ENCODE results near the gene ALG11.

The ALG11 gene

DNA sequence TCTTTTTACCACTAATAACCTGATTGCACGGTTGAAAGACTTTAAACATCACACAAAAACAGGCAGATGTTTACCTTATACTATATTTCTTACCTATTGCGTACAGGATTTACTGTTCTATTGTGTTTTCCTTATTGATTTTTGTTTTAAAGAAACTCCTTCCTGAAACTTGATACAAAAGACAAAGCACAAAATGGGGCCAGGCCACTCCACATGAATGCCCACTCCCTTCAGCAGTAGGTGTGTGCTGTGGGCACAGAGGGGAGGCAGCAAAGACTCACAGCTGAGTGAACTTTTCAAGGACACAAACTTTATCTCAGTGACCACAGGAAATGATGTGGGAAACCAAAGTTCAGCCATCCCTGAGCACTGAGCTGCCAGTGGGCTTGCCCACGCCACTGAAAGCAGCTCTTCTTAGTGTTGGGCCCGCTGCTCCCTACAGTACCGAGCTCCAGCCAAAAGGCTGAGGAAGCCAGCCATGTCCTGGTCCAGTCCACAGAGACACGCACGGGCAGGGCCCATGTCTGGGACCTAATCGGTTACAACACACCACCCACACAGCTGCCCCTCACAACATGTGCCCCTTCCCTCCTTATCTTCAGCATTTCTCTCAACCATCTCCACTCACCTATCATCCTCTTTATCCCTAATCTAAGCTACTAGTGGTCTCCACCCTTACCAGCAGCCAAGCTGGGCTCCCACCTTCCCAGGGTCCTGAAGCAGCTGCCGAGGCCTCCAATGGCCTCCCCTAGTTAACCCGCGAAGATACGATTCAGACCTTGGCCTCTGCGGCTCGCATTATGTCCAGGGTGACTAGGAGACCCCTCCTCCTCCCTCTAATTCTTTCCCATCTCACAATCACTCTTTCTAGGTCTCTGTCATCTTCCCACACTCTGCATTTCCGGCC is 40.4 kb upstream of the ALG11 start:
- Histone ChIP-seq H3K27me3 (replicated peaks) (no peaks in the 10 kb centered on the region), H3K27ac (no peak overlapping the region), H3K4me3 (ENCODE audit: low read depth, low read length) (no peak overlapping the region), H3K36me3 (replicated peaks) (no peaks in the 10 kb centered on the region)
- in situ Hi-C loops (cut with HindIII; ENCODE audit: low pct_ligation_motif_present, low sequenced_read_pairs), result no loop called here
- TF ChIP-seq, protein P1, sequence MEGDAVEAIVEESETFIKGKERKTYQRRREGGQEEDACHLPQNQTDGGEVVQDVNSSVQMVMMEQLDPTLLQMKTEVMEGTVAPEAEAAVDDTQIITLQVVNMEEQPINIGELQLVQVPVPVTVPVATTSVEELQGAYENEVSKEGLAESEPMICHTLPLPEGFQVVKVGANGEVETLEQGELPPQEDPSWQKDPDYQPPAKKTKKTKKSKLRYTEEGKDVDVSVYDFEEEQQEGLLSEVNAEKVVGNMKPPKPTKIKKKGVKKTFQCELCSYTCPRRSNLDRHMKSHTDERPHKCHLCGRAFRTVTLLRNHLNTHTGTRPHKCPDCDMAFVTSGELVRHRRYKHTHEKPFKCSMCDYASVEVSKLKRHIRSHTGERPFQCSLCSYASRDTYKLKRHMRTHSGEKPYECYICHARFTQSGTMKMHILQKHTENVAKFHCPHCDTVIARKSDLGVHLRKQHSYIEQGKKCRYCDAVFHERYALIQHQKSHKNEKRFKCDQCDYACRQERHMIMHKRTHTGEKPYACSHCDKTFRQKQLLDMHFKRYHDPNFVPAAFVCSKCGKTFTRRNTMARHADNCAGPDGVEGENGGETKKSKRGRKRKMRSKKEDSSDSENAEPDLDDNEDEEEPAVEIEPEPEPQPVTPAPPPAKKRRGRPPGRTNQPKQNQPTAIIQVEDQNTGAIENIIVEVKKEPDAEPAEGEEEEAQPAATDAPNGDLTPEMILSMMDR (IDR thresholded peaks at IDR 0.05; ENCODE audit: low read depth, low read length, missing control alignments), result no peak
- DNase-seq, result no peak

DNA sequence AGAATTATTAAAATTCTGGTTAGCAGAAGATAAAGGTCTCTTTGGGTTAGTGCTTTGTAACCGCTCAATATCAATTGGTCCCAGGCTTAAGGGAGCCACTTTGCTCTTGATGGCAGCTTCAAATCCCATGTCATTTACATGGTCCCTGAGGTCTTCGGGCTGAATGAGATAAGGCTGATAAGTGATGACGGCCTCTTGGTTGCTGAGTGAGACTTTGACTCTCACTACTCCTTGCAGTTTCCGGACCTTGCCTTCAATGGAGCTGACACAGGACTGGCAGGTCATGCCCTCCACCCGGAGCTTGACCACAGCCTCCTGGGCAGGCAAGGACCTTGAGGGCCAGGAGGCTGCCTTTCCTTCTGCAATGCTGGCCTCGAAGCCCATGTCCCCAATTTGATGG is 37.7 kb upstream of the ALG11 start:
- no peaks in the 10 kb centered on the region for H3K27me3 ChIP-seq (replicated peaks)
- in situ Hi-C loops (cut with HindIII; ENCODE audit: low pct_ligation_motif_present, low sequenced_read_pairs), result no loop called here
- H3K4me3 ChIP-seq (ENCODE audit: low read depth, low read length), result no peak overlapping the region
- no peak overlapping the region for H3K27ac ChIP-seq
- TF ChIP-seq, protein P1 (IDR thresholded peaks at IDR 0.05; ENCODE audit: low read depth, low read length, missing control alignments), result no peak
- DNase-seq, result no peak
- H3K36me3 ChIP-seq (replicated peaks), result no peaks in the 10 kb centered on the region

DNA sequence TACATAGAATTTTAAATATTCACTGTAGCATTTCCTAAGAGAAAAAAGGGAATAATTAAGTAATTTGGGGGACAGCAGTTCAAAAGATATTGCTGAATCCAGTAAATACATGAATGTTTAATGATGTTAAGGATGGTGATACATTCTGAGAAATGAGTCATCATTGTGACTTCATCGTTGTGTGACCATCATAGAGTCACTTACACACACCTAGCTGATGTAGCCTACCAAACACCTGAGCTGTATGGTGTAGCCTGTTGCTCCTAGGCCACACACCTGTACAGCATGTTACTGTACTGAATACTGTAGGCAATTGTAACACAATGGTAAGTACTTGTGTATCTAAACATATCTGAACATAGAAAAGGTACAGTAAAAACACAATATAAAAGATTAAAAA is 35.8 kb upstream of the ALG11 start:
- Histone ChIP-seq H3K27ac (no peak overlapping the region), H3K4me3 (ENCODE audit: low read depth, low read length) (no peak overlapping the region), H3K36me3 (replicated peaks) (no peaks in the 10 kb centered on the region), H3K27me3 (replicated peaks) (no peaks in the 10 kb centered on the region)
- no peak for DNase-seq
- TF ChIP-seq, protein P1 (IDR thresholded peaks at IDR 0.05; ENCODE audit: low read depth, low read length, missing control alignments), result no peak
- in situ Hi-C loops (cut with HindIII; ENCODE audit: low pct_ligation_motif_present, low sequenced_read_pairs), result no loop called here

DNA sequence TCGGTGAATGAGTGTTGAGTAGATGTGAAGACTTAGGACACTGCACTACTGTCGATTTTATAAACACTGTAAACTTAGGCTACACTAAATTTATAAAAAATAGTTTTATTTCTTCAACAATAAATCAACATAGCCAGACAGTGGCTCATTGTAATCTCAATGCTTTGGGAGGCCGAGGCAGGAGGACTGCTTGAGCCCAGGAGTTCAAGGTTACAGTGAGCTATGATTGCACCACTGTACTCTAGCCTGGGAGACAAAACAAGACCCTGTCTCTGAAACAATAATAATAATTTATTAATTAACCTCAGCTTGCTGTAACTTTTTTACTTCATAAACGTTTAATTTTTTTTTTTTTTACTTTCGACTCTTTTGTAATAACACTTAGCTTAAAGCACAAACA is 35.3 kb upstream of the ALG11 start:
- H3K36me3 ChIP-seq (replicated peaks), result no peaks in the 10 kb centered on the region
- in situ Hi-C loops (cut with HindIII; ENCODE audit: low pct_ligation_motif_present, low sequenced_read_pairs), result no loop called here
- no peak overlapping the region for H3K27ac ChIP-seq
- no peak overlapping the region for H3K4me3 ChIP-seq (ENCODE audit: low read depth, low read length)
- DNase-seq, result no peak
- H3K27me3 ChIP-seq (replicated peaks), result no peaks in the 10 kb centered on the region
- TF ChIP-seq, protein P1 (IDR thresholded peaks at IDR 0.05; ENCODE audit: low read depth, low read length, missing control alignments), result no peak

DNA sequence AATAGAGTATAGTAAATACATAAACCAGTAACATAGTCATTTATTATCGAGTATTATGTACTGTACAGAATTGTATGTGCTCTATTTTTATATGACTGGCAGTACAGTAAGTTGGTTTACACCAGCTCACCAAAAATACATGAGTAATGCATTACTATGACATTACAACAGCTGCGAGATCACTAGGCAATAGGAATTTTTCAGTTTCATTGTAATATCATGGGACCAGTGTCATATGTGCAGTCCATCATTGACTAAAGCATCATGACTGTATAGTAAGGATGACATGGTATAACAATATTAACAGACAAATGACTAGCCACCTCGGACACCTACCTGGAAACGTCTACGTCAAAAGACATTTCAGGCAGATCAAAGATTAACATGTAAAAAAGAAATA is 34.6 kb upstream of the ALG11 start:
- no peak overlapping the region for H3K27ac ChIP-seq
- no peaks in the 10 kb centered on the region for H3K27me3 ChIP-seq (replicated peaks)
- H3K4me3 ChIP-seq (ENCODE audit: low read depth, low read length), result no peak overlapping the region
- in situ Hi-C loops (cut with HindIII; ENCODE audit: low pct_ligation_motif_present, low sequenced_read_pairs), result no loop called here
- no peaks in the 10 kb centered on the region for H3K36me3 ChIP-seq (replicated peaks)
- DNase-seq, result no peak
- TF ChIP-seq, protein P1 (IDR thresholded peaks at IDR 0.05; ENCODE audit: low read depth, low read length, missing control alignments), result no peak
